Activated B cell treated with CpG ODN at 0.5 μM for 24 hours (primary cell): ENCODE data around the gene CSF1R. TPM values are rescaled to one million over a fixed set of nuclear protein-coding genes. Genes with fewer than 3 reads are reported as not detected.

Experiments
- ATAC-seq: fragments of 200-7000 bp; cut with Tn5 transposase; one replicate; pipeline ENCODE4 v1.10.0; 2021; ENCODE audit warnings: low read depth, mild to moderate bottlenecking, moderate library complexity
- CTCF ChIA-PET: fragments of 350-600 bp; sonication (Branson Sonifier 250); formaldehyde crosslinking; loops from one replicate; lab custom pipeline; 2021; ENCODE audit warnings: antibody characterized with exemption; lab: Charles Lee
- POLR2A ChIA-PET: fragments of 350-600 bp; sonication (Branson Sonifier 250); formaldehyde crosslinking; loops from one replicate; lab custom pipeline; 2021; ENCODE audit warnings: antibody characterized with exemption; lab: Charles Lee
- DNase-seq: peaks from one replicate; pipeline ENCODE4 v3.0.0; 2022
- H3K27ac Mint-ChIP-seq: one replicate; pipeline ENCODE4 v1.8.0; 2020; ENCODE audit warnings: mixed read lengths
- H3K27me3 Mint-ChIP-seq: one replicate; pipeline ENCODE4 v1.8.0; 2021; ENCODE audit warnings: mixed read lengths
- H3K36me3 Mint-ChIP-seq: one replicate; pipeline ENCODE4 v1.8.0; 2021; ENCODE audit warnings: low read depth, mixed read lengths
- H3K4me1 Mint-ChIP-seq: one replicate; pipeline ENCODE4 v1.8.0; 2021; ENCODE audit warnings: mixed read lengths
- H3K4me3 Mint-ChIP-seq: one replicate; pipeline ENCODE4 v1.8.0; 2020; ENCODE audit warnings: mild to moderate bottlenecking, mixed read lengths
- H3K9me3 Mint-ChIP-seq: one replicate; pipeline ENCODE4 v1.8.0; 2020; ENCODE audit warnings: mixed read lengths
- intact Hi-C: fragments of 100-400 bp; cut with micrococcal nuclease; formaldehyde crosslinking; loops from one replicate; pipeline ENCODE4 v1.15.1; 2024
- total RNA-seq: library from RNA; stranded (reverse); gene quantifications from 2 replicates; pipeline ENCODE4 v1.2.3, GENCODE V29; 2022
- TF ChIP-seq, protein P1 (sequence below): fragments of 200-600 bp; IDR thresholded peaks from one replicate; pipeline ENCODE4 v1.8.0; 2022; ENCODE audit warnings: antibody characterized with exemption, mild to moderate bottlenecking

CSF1R gene
- total RNA-seq, 1 donor from 2014 or later = 0.44 TPM

DNA sequence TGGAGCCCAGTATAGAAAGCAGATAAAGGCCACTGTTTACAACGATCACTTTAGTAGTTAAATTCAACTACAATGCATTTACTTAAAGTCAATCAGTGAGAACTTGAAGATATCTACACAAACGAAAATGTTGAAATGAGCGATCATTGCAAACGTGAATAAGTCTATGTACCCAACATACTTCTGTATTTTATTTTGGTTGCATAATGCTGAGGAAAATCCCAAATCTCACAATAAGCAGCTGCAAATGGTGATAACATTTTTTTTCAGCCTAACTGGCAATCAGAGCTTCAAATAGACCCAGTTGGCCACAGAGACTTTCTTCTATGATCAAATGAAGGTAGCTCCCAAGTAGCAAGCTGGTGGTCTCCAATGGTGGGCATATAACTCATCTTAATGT lies 37.2 kb upstream of the CSF1R start:
- ATAC-seq (no peak), DNase-seq (no peak)
- intact Hi-C loops = no loop called here
- ChIA-PET CTCF (interaction anchor here (0.6 kb wide), 1 partner anchor 315 kb away, joined by 3 read pairs; no protein-coding TSS in a partner anchor), POLR2A (no interaction called here)
- H3K27me3 Mint-ChIP-seq = no peaks in the 10 kb centered on the region
- no peaks in the 10 kb centered on the region for H3K4me1 Mint-ChIP-seq
- no peaks in the 10 kb centered on the region for H3K36me3 Mint-ChIP-seq
- no peaks in the 10 kb centered on the region for H3K9me3 Mint-ChIP-seq
- TF ChIP-seq, protein P1, sequence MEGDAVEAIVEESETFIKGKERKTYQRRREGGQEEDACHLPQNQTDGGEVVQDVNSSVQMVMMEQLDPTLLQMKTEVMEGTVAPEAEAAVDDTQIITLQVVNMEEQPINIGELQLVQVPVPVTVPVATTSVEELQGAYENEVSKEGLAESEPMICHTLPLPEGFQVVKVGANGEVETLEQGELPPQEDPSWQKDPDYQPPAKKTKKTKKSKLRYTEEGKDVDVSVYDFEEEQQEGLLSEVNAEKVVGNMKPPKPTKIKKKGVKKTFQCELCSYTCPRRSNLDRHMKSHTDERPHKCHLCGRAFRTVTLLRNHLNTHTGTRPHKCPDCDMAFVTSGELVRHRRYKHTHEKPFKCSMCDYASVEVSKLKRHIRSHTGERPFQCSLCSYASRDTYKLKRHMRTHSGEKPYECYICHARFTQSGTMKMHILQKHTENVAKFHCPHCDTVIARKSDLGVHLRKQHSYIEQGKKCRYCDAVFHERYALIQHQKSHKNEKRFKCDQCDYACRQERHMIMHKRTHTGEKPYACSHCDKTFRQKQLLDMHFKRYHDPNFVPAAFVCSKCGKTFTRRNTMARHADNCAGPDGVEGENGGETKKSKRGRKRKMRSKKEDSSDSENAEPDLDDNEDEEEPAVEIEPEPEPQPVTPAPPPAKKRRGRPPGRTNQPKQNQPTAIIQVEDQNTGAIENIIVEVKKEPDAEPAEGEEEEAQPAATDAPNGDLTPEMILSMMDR = no peak
- no peak overlapping the region for H3K27ac Mint-ChIP-seq
- H3K4me3 Mint-ChIP-seq = no peak overlapping the region

DNA sequence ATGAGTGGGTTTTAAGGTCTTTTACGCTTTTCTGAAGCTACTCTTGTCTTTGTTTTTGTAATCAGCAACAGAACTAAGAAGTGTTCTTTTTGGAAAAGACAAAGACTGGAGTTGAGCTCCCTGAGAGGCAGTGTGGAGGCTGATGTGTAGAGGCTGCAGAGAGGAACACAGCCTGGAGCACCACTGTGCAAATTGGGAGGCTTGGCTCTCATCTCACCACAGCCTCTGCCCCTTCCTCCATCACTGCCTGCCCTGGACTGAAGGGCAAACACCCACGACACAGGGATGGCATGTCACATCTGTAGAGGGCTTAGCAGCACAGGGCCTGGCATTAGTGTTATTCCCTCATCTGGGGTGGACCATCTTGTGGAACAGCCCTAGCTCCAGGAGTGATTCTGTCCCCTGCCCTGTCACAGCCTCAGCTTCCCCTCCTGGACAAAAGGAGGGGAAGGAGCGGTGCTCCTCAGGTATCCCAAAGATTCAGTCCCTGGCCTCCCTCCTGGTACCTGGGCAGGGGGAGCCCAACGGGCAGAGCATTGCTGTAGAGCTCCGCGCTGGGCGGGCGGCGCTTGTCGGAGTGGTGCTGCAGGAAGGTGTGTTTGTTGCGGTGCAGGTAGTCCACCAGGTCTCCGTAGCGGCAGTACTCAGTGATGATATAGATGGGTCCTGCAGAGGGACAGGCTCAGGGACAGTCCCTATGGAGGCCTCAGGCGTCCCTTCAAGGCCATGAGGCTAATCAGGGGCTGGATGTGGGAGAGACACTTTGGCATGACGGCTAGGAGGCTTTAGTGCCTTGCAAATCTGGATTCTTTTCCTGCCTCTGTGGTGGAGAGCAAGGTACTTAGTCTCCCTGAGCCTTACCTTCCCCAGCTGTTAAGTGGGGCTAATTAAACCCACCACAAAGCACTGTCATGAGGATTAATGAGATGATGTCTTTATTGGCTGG lies 36.5 kb upstream of the CSF1R start:
- POLR2A ChIA-PET = no interaction called here
- H3K4me3 Mint-ChIP-seq = no peak overlapping the region
- CTCF ChIA-PET = interaction anchor here (0.6 kb wide), 1 partner anchor 316 kb away, joined by 3 read pairs; no protein-coding TSS in a partner anchor
- no peaks in the 10 kb centered on the region for H3K9me3 Mint-ChIP-seq
- H3K27me3 Mint-ChIP-seq = no peaks in the 10 kb centered on the region
- TF ChIP-seq, protein P1 = no peak
- intact Hi-C loops = no loop called here
- DNase-seq (no peak), ATAC-seq (no peak)
- no peaks in the 10 kb centered on the region for H3K36me3 Mint-ChIP-seq
- H3K27ac Mint-ChIP-seq = no peak overlapping the region
- no peaks in the 10 kb centered on the region for H3K4me1 Mint-ChIP-seq

DNA sequence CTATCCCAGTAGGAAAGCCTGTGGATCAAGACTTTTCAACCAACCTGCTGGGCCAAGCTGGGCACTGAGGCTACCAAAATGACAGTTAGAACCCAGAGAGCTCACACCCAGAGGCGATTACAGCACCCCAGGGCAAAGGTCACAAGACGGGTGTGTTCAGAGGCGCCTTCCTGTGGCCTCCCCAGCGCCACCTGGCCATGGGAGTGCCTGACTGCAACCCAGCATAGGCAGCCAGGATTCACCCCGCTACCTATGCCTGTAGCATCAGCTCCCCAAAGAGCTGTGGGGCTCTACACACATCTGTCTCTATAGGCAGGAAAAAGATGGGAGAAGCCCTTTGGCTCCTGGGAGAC lies 35.8 kb upstream of the CSF1R start:
- ATAC-seq (peak; percentile 25), DNase-seq (no peak)
- Mint-ChIP-seq H3K4me1 (no peaks in the 10 kb centered on the region), H3K27ac (peak overlapping the region; percentile 19), H3K4me3 (no peak overlapping the region), H3K36me3 (no peaks in the 10 kb centered on the region), H3K27me3 (no peaks in the 10 kb centered on the region), H3K9me3 (no peaks in the 10 kb centered on the region)
- intact Hi-C loops = no loop called here
- ChIA-PET CTCF (no interaction called here), POLR2A (no interaction called here)
- TF ChIP-seq, protein P1 = no peak

DNA sequence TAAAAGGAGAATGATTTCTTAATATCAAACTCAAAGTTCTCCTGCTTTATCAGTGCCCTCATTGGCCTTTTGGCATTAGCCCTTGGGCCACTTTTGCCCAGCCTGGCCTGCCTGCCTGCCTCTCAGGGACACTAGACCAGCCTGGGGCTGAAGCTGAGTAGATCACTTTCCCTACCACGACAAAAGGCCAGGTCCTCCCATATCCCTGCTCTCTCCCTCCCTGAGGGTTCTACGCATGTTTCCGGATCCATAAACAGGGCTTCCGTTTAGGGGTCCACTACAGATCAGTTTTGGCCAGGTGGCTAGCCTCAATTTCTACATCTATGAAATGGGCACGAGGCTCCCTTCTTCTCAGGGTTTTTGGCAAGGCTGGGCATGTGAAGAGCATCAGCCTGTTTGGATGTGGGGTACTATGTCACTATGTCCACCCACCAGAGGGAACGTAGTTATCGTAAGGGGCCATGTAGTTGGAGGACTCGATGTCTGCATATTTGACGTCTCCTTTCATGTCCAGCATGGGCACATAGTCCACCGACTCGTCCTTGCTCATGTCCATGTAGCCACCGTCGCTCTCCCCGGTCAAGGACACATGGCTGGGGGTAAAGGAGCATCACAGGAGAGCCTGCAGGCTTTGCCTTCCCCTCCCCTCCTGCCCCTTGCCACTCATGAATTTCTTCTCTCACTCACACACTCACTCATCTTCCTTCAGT lies 35.2 kb upstream of the CSF1R start:
- no peaks in the 10 kb centered on the region for H3K4me1 Mint-ChIP-seq
- intact Hi-C loops = no loop called here
- DNase-seq = no peak
- ChIA-PET CTCF (no interaction called here), POLR2A (no interaction called here)
- no peaks in the 10 kb centered on the region for H3K36me3 Mint-ChIP-seq
- H3K4me3 Mint-ChIP-seq = no peak overlapping the region
- H3K9me3 Mint-ChIP-seq = no peaks in the 10 kb centered on the region
- ATAC-seq = no peak
- H3K27ac Mint-ChIP-seq = no peak overlapping the region
- H3K27me3 Mint-ChIP-seq = no peaks in the 10 kb centered on the region
- TF ChIP-seq, protein P1 = no peak
